Choroid plexus epithelial cell (primary cell): Measurements from ENCODE around the gene BCL2.

ENCODE experiments used
- DNase-seq: peaks from one replicate; pipeline ENCODE4 v3.0.0-alpha.2; 2010; ENCODE audit warnings: low read depth
- H3K4me3 ChIP-seq: 2 replicates; pipeline ENCODE4 v1.5.1; 2011; ENCODE audit warnings: low read depth, mild to moderate bottlenecking, control low read depth, low read length, moderate library complexity
- TF ChIP-seq, protein P1 (sequence below): conservative IDR thresholded peaks from 2 replicates; pipeline ENCODE4 v1.5.1; 2011; ENCODE audit warnings: low read depth, mild to moderate bottlenecking, control low read depth, inconsistent platforms, low read length, moderate library complexity

The BCL2 gene

DNA sequence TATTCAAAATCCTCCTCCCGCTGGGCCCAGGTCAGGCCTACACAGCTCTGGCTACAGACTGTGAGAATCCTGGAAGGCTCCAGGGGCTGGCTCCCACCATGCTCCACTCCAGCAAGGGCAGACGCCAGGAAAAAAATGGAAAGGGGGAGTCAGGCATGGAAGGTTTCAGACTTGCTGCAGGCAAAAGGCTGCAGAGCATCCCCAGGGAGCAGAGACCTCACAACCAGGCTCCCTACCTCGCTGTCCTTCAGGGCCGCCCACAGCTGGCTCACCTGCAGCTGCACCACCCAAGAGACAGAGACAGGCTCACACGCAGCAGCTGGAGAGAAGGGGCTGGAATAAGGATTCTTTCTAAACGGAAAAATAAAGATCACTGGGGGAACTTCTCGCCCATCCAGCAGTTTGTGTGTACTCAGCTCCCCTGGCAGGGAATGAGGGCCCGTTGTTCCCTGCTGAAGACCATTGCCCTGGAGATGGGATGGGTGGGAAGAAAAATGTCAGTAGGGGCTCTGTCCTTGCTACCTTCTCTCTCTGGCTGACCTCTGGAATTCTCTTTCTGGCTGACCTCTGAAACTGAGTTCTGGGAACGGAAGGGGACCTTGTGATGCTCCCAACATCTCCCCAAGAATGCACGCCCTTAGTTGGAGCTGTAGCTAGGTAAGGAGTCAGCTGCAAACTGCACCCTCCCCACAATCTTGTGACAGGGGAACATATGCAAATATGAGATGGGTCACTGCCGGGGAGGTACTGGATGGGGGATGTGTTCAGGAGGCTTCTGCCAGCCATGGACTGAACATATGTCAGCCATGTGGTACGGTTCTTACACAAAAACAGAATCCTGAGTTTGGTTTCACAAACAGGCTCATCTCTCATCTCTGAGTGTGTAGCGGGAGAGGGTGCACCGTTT, 34.5 kb downstream of the BCL2 start:
- TF ChIP-seq, protein P1, sequence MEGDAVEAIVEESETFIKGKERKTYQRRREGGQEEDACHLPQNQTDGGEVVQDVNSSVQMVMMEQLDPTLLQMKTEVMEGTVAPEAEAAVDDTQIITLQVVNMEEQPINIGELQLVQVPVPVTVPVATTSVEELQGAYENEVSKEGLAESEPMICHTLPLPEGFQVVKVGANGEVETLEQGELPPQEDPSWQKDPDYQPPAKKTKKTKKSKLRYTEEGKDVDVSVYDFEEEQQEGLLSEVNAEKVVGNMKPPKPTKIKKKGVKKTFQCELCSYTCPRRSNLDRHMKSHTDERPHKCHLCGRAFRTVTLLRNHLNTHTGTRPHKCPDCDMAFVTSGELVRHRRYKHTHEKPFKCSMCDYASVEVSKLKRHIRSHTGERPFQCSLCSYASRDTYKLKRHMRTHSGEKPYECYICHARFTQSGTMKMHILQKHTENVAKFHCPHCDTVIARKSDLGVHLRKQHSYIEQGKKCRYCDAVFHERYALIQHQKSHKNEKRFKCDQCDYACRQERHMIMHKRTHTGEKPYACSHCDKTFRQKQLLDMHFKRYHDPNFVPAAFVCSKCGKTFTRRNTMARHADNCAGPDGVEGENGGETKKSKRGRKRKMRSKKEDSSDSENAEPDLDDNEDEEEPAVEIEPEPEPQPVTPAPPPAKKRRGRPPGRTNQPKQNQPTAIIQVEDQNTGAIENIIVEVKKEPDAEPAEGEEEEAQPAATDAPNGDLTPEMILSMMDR, result no peak
- H3K4me3 ChIP-seq, result no peak overlapping the region
- DNase-seq, result no peak

DNA sequence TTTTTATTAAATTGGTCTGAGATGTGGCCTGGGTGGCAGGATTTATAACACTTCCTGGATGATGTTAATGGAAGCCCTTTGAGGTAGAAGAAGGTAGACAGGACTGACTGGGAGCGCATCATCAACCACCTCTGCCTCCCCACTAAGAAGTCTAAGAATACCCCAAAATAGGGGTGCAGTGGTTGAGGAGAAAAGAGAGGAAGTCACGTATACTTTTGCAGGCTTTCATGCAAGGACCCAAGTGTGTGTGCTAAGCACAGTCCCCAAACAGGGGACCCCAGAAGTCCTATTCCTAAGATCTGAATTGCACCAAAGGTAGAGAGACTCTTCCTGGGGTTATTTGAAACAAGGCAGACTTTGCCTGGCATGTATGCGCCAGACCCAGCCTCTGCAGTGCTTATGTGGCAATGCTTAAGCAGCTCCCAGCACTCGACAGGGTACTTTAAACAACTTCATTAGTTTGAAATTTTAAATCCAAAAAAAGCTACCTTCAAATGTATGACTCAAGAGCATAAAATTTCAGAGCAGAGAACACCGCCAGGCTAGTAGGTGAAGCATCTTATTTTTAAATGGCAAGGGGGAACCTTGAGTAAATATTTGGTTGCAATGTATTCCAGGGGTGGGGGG, 35.3 kb downstream of the BCL2 start:
- H3K4me3 ChIP-seq, result no peak overlapping the region
- DNase-seq, result no peak
- TF ChIP-seq, protein P1, result no peak

DNA sequence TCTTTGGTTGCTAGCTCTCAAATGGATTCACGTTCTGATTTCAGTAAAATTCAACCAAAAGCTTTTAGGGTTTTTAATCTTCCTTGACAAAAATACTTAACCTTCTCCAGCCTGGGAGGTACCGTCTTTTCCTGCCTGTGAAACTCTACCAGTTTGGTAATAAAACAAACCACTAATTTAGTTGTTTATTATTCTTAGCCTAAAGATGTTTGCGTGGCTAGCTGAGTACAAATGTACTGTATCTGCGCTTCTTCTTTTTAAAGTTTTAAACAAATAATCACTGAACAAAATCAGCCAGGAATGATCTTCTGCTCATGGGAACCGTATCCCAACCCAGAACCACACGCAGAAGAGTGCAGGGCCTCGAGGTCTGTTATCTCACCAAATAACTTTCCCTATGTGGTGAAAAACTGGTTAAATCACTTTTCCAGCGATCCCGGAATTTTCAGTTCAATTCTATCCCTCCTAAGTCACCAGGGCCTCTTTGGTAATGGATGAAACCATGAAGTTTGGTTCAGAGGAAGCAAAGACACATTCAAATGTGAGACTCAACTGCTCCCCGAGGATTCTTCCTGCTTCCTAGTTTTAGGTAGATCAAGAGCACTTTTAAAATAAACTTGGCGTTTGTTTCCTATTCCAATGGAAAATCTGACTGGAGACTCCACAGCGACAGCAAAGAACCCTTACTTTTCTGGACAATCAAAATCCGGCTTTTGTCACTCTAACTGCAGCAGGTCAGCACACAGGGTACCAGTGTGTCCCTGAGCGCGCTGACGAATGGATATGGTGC, 36.1 kb downstream of the BCL2 start:
- TF ChIP-seq, protein P1, result no peak
- H3K4me3 ChIP-seq, result no peak overlapping the region
- DNase-seq, result no peak

DNA sequence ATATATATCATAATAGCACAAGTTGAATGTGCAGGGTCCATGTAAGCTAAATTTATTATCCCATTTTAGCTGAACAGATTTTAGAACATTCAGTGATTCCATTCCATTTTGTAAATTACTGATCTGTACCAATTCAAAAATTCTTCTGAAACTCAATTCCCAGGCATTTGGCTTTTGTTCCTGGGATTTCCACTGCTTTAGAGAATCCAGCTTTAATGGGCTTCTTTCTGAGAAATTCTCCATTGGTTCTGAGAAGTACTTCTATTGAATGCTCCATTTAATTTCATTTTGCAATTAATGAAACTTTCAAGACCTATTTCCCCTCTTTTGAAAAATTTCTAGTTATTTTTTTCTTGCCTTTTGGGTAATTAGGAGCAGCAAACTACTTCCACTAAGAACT, 36.8 kb downstream of the BCL2 start:
- no peak for DNase-seq
- TF ChIP-seq, protein P1, result no peak
- no peak overlapping the region for H3K4me3 ChIP-seq

DNA sequence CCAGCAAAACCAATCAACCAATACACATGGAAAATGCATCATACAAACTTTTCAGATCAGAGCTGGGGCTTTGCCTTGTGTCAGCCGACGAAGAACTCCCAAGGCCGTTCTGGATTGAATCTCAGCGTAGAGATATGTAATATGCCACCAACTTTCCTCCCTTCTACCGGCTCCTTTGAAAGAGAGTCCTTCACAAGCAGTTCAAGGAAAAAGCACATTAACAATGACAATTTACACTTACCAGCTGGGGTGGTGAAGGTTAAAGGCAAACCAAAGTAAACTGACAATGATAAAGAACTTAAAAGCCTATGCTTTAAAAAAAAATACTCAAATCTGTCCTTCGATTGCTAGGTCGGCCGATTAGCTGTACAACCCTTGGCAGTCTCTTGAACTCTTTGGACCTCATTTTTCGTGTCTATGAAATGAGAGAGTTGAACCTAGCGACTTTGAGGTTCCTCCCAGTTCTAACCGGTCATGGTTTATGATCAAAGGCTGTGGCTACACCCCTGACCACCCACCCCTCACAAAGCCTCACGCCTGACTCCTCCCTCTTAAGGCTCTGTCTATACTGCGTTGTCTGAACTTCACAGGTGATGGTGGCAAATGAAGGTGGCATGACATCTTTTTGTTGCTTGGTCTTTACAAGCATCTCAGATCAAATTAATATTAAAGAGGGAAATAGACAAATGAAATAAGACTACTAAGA, 46.2 kb downstream of the BCL2 start:
- H3K4me3 ChIP-seq, result no peak overlapping the region
- no peak for DNase-seq
- TF ChIP-seq, protein P1, result no peak

DNA sequence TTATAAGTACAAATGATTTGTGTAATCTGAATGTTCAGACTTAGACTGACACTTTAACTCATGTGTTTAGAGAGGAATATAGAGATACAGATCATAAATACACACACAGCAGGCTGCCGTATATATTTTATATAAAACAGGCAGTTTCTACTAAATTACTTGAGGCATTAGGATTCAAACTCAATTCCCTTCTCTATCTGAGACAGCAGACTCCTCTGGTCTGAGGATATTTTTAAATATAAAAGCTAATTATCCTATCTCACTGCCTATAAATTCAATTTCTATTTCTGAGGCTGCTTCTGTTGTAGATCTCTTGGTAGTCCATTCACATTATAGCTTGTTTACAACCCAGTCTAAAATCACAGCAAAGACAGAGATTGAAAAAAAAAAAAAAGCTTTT, 46.9 kb downstream of the BCL2 start:
- H3K4me3 ChIP-seq, result no peak overlapping the region
- DNase-seq, result no peak
- TF ChIP-seq, protein P1, result no peak
